ENCODE data around the gene ANOS1. TPM values are rescaled to one million over a fixed set of nuclear protein-coding genes. Genes with fewer than 3 reads are reported as not detected.

ANOS1 gene
- total RNA-seq, 1 donor = 1.1 TPM

DNA sequence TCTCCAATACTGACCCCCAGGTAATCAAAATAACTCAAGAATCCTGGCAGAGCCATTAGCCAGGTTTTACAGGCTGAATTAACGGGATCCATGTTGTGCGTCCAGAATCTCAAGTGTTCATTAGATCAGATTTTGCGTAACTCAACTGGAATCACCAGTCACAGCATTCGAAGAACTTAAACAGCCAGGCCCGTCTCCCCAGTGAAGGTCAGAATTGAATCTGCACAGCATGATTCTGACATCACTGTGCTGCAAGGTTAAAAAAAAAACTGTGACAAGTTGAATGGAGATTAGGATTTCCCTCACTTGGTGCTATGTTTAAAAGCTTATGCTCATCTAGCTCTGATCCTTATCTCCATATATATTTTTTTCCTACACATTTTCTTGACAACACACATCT is 96.1 kb downstream of the ANOS1 start:
- H3K79me2 ChIP-seq (ENCODE audit: insufficient read depth, low read length) = no peaks in the 10 kb centered on the region
- no peaks in the 10 kb centered on the region for H3K27me3 ChIP-seq (ENCODE audit: insufficient read depth, low read length)
- TF ChIP-seq, protein P1, sequence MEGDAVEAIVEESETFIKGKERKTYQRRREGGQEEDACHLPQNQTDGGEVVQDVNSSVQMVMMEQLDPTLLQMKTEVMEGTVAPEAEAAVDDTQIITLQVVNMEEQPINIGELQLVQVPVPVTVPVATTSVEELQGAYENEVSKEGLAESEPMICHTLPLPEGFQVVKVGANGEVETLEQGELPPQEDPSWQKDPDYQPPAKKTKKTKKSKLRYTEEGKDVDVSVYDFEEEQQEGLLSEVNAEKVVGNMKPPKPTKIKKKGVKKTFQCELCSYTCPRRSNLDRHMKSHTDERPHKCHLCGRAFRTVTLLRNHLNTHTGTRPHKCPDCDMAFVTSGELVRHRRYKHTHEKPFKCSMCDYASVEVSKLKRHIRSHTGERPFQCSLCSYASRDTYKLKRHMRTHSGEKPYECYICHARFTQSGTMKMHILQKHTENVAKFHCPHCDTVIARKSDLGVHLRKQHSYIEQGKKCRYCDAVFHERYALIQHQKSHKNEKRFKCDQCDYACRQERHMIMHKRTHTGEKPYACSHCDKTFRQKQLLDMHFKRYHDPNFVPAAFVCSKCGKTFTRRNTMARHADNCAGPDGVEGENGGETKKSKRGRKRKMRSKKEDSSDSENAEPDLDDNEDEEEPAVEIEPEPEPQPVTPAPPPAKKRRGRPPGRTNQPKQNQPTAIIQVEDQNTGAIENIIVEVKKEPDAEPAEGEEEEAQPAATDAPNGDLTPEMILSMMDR (IDR thresholded peaks at IDR 0.05; ENCODE audit: extremely low read depth, low read depth, low read length) = no peak
- no peaks in the 10 kb centered on the region for H3K36me3 ChIP-seq (ENCODE audit: insufficient read depth, low read length)
- no peak for DNase-seq (ENCODE audit: insufficient read length, low spot score, missing footprints)
- H3K4me3 ChIP-seq (ENCODE audit: insufficient read depth, low read length) = no peak overlapping the region
- H3K27ac ChIP-seq (ENCODE audit: low read depth, low read length) = no peak overlapping the region
- H4K20me1 ChIP-seq (ENCODE audit: insufficient read depth, low read length) = no peaks in the 10 kb centered on the region
- H3K4me1 ChIP-seq (ENCODE audit: insufficient read depth, low read length) = no peaks in the 10 kb centered on the region
- peaks cover 2% of the 10 kb centered on the region for H3K9me3 ChIP-seq (ENCODE audit: low read depth, low read length)
- H2AFZ ChIP-seq (ENCODE audit: low read length) = no peak overlapping the region
- no peak overlapping the region for H3K4me2 ChIP-seq (ENCODE audit: insufficient read depth, low read length)

DNA sequence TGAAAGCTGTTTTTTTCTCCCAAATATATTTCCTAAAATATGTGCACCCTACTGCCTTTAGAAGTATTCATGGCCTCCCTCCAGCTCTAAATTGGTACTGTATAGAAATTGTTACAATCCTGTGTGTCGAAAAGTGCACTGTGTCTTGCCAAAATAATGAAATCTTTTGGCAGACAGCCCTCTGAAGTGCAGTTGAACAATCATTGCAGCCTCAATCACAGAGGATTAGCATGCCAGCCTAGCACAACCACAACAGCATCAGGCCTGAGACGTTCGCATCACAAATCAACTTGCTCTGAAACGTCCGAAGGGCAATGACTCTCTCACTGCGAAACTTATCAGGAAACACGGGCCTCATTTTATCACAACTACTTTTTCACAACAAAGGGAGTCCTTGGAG is 99.0 kb downstream of the ANOS1 start:
- Histone ChIP-seq H3K27me3 (ENCODE audit: insufficient read depth, low read length) (no peaks in the 10 kb centered on the region), H3K4me1 (ENCODE audit: insufficient read depth, low read length) (no peaks in the 10 kb centered on the region), H4K20me1 (ENCODE audit: insufficient read depth, low read length) (no peaks in the 10 kb centered on the region), H3K4me2 (ENCODE audit: insufficient read depth, low read length) (no peak overlapping the region), H3K27ac (ENCODE audit: low read depth, low read length) (no peak overlapping the region), H2AFZ (ENCODE audit: low read length) (no peak overlapping the region), H3K79me2 (ENCODE audit: insufficient read depth, low read length) (no peaks in the 10 kb centered on the region), H3K4me3 (ENCODE audit: insufficient read depth, low read length) (no peak overlapping the region), H3K9me3 (ENCODE audit: low read depth, low read length) (no peaks in the 10 kb centered on the region), H3K36me3 (ENCODE audit: insufficient read depth, low read length) (no peaks in the 10 kb centered on the region)
- TF ChIP-seq, protein P1 (IDR thresholded peaks at IDR 0.05; ENCODE audit: extremely low read depth, low read depth, low read length) = no peak
- DNase-seq (ENCODE audit: insufficient read length, low spot score, missing footprints) = no peak

DNA sequence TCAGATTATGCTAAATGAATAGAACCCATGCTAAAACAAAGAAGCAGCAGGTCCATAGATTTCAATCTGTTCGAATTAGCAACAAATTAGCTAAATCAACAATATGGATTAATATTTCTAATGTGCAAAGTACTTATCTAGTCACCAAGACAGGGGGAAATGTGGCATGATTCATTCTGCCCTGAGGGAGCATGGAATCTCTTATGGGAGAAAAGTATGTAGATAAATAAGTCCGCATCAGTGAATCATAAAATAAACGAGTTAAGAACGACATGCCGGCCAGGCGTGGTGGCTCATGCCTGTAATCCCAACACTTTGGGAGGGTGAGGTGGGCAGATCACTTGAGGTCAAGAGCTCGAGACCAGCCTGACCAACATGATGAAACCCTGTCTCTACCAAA is 102.1 kb downstream of the ANOS1 start:
- Histone ChIP-seq H3K27ac (ENCODE audit: low read depth, low read length) (no peak overlapping the region), H3K4me3 (ENCODE audit: insufficient read depth, low read length) (no peak overlapping the region), H3K27me3 (ENCODE audit: insufficient read depth, low read length) (no peaks in the 10 kb centered on the region), H4K20me1 (ENCODE audit: insufficient read depth, low read length) (no peaks in the 10 kb centered on the region), H3K4me1 (ENCODE audit: insufficient read depth, low read length) (no peaks in the 10 kb centered on the region), H3K4me2 (ENCODE audit: insufficient read depth, low read length) (no peak overlapping the region), H3K36me3 (ENCODE audit: insufficient read depth, low read length) (no peaks in the 10 kb centered on the region), H3K9me3 (ENCODE audit: low read depth, low read length) (no peaks in the 10 kb centered on the region), H2AFZ (ENCODE audit: low read length) (no peak overlapping the region), H3K79me2 (ENCODE audit: insufficient read depth, low read length) (no peaks in the 10 kb centered on the region)
- TF ChIP-seq, protein P1 (IDR thresholded peaks at IDR 0.05; ENCODE audit: extremely low read depth, low read depth, low read length) = no peak
- DNase-seq (ENCODE audit: insufficient read length, low spot score, missing footprints) = no peak

DNA sequence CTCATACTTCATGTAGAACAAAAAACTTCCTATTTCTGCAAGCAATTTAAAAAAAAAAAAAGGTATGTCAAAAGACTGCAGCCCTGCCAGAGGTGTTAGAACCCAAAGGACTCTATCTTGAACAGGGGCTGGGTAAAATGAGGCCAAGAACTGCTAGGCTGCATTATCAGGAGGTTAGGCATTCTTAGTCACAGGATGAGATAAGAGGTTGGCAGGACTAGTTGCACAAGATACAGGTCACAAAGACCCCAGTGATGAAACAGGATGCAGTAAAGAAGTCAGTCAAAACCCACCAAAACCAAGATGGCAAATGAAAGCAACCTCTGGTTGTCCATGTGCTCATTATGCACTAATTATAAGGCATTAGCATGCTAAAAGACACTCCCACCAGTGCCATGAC is 104.1 kb downstream of the ANOS1 start:
- no peak overlapping the region for H2AFZ ChIP-seq (ENCODE audit: low read length)
- H4K20me1 ChIP-seq (ENCODE audit: insufficient read depth, low read length) = no peaks in the 10 kb centered on the region
- H3K4me2 ChIP-seq (ENCODE audit: insufficient read depth, low read length) = no peak overlapping the region
- no peak overlapping the region for H3K27ac ChIP-seq (ENCODE audit: low read depth, low read length)
- H3K27me3 ChIP-seq (ENCODE audit: insufficient read depth, low read length) = no peaks in the 10 kb centered on the region
- no peak for DNase-seq (ENCODE audit: insufficient read length, low spot score, missing footprints)
- H3K4me3 ChIP-seq (ENCODE audit: insufficient read depth, low read length) = no peak overlapping the region
- TF ChIP-seq, protein P1 (IDR thresholded peaks at IDR 0.05; ENCODE audit: extremely low read depth, low read depth, low read length) = no peak
- no peaks in the 10 kb centered on the region for H3K36me3 ChIP-seq (ENCODE audit: insufficient read depth, low read length)
- no peaks in the 10 kb centered on the region for H3K9me3 ChIP-seq (ENCODE audit: low read depth, low read length)
- no peaks in the 10 kb centered on the region for H3K4me1 ChIP-seq (ENCODE audit: insufficient read depth, low read length)
- no peaks in the 10 kb centered on the region for H3K79me2 ChIP-seq (ENCODE audit: insufficient read depth, low read length)
